ENCODE measurements around the gene DAB2IP. TPM values are rescaled to one million over a fixed set of nuclear protein-coding genes. Genes with fewer than 3 reads are reported as not detected.

DAB2IP gene
- total RNA-seq, 6 experiments from 2014 or later: 15.1 to 21.6 (median 19.0) TPM

GRCh38 chr9:121822093-121823085 is 171.0 kb downstream of the DAB2IP start:
- Histone ChIP-seq H3K27me3 (no peaks in the 10 kb centered on the region), H3K36me3 (no peaks in the 10 kb centered on the region), H3K27ac (no peak overlapping the region), H3K4me1 (no peaks in the 10 kb centered on the region), H3K4me3 (no peak overlapping the region), H3K9me3 (no peaks in the 10 kb centered on the region)
- ATAC-seq (peak in 1 of 4 donors; percentile 15), DNase-seq (no peak)
- intact Hi-C loops (cut with DNase I): no loop called here
- TF ChIP-seq CTCF (IDR thresholded peaks at IDR 0.05) (no peak), POLR2A (IDR thresholded peaks at IDR 0.05) (no peak)
- 78% methylated on average over 11 of the region's 34 CpGs for WGBS (ENCODE audit: insufficient coverage, low coverage, low lambda C conversion rate, missing lambda C conversion rate)

- Histone ChIP-seq H3K9me3 (no peaks in the 10 kb centered on the region), H3K27ac (no peak overlapping the region), H3K27me3 (no peaks in the 10 kb centered on the region), H3K4me3 (no peak overlapping the region), H3K36me3 (no peaks in the 10 kb centered on the region), H3K4me1 (no peaks in the 10 kb centered on the region)
- intact Hi-C loops (cut with DNase I): no loop called here
- 91% methylated on average over 11 of the region's 13 CpGs for WGBS (ENCODE audit: insufficient coverage, low coverage, low lambda C conversion rate, missing lambda C conversion rate)
- ATAC-seq: no peak
- TF ChIP-seq POLR2A (IDR thresholded peaks at IDR 0.05) (no peak), CTCF (IDR thresholded peaks at IDR 0.05) (no peak)
- DNase-seq: no peak
Measured at GRCh38 chr9:121823451-121824169, 172.2 kb downstream of the DAB2IP start.

- 83% methylated on average over 1 of the region's 4 CpGs for WGBS (ENCODE audit: insufficient coverage, low coverage, low lambda C conversion rate, missing lambda C conversion rate)
- H3K9me3 ChIP-seq: no peaks in the 10 kb centered on the region
- H3K4me1 ChIP-seq: no peaks in the 10 kb centered on the region
- DNase-seq: no peak
- no peaks in the 10 kb centered on the region for H3K36me3 ChIP-seq
- H3K4me3 ChIP-seq: no peak overlapping the region
- H3K27ac ChIP-seq: no peak overlapping the region
- intact Hi-C loops (cut with DNase I): no loop called here
- no peak for ATAC-seq
- H3K27me3 ChIP-seq: no peaks in the 10 kb centered on the region
- no peak for TF ChIP-seq CTCF (IDR thresholded peaks at IDR 0.05)
- TF ChIP-seq POLR2A (IDR thresholded peaks at IDR 0.05): no peak
Measured at GRCh38 chr9:121824651-121825030, 173.2 kb downstream of the DAB2IP start.

GRCh38 chr9:121825031-121825691 is 173.7 kb downstream of the DAB2IP start:
- no peak overlapping the region for H3K4me3 ChIP-seq
- DNase-seq: no peak
- H3K9me3 ChIP-seq: no peaks in the 10 kb centered on the region
- no peaks in the 10 kb centered on the region for H3K36me3 ChIP-seq
- intact Hi-C loops (cut with DNase I): no loop called here
- 88% methylated on average over 5 of the region's 12 CpGs for WGBS (ENCODE audit: insufficient coverage, low coverage, low lambda C conversion rate, missing lambda C conversion rate)
- H3K27ac ChIP-seq: no peak overlapping the region
- no peaks in the 10 kb centered on the region for H3K4me1 ChIP-seq
- no peak for TF ChIP-seq CTCF (IDR thresholded peaks at IDR 0.05)
- TF ChIP-seq POLR2A (IDR thresholded peaks at IDR 0.05): no peak
- H3K27me3 ChIP-seq: no peaks in the 10 kb centered on the region
- no peak for ATAC-seq
